ENCODE data around the gene CTNNA1.

Gene CTNNA1

DNA sequence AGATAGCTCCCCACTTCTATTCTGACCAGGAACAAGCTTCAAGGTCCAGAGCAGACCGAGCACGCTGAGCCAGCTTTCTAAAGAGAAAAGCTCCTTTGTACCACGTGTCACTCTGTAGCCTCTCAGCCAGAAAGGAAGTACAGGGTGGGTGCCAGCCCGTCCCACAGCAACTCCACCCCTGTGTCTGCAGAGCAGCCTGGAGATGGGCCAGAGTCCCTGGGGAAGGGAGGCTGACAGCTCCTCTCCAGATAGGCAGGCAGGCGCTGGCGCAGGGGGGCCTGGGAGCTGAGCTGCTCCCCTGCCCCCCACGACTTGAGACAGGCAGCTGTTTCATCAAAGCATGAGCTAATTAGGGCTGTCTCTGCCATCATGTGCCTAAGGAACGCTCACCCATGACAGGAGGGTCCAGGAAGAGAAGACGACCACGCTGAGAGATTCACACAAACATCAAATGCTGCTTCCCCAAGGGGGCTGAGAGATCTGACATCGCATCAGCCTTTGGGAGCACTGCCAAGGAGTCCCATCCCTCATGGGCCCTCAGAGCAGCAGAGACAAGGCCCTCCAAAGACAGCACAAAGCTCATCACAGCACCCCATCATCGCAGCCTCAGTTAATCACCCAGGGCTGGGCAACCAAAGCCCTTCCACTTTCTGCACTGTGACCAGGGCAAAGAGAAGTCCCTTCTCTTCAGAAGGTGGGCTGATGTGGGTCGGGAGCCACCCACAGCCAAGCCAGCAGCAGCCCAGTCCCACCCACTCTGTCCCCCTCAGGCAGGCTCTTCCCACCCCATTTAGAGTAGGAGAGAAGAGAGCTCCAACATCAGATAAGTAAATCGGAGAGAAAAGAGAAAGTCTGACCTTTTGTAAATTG is 200.4 kb downstream of the CTNNA1 start:
- H3K36me3 ChIP-seq (ENCODE audit: control insufficient read depth in 1 of 2, insufficient read depth in 2 of 2, low read length in 2 of 2) = no peaks in the 10 kb centered on the region
- peaks cover 22 to 36% of the 10 kb centered on the region in 2 donors for H3K4me1 ChIP-seq (ENCODE audit: control insufficient read depth in 1 of 2, insufficient read depth in 2 of 2, low read length in 2 of 2)
- peak overlapping the region; percentile 63 for H3K27ac ChIP-seq (ENCODE audit: low read length)
- H3K9me3 ChIP-seq (ENCODE audit: control insufficient read depth in 1 of 2, low read length in 2 of 2) = no peaks in the 10 kb centered on the region
- H3K4me3 ChIP-seq (ENCODE audit: low read depth in 1 of 2, low read length in 2 of 2) = no peak overlapping the region
- H3K27me3 ChIP-seq (ENCODE audit: low read depth, low read length) = no peaks in the 10 kb centered on the region

DNA sequence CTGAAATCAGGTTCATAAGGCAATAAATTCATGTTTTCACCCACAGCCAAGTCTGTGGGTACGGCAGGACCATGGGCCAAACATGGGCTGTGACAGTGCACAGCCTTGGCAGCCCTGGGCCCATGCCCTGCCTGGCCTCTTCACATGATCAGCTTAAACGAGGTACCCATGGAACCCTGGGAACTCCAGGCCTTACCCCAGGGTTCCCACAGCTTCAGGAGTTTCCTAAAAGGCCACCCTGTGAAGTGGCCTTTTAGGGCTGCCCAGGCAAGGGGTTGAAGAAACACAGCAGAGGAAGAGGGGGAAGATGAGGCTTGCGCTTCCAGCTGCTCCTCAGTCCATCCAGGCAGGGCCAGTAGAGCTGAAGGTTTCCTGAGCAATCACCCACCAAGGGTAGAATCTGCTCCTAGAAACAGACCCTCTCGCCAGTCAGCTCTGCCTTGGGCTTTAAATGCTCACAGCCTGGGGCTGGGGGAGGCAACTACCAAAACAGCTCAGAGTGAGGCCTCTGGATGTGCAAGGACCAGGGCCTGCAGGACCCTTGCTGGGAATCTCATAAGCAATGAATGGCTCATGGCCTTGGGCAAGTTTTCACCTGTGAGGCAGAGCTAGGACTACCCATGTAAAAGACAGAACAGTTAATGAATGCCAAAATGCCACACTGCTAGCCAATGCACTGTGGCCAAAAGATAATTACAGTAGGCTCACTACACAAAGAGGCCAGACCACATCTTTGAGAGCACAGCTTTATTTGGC is 201.2 kb downstream of the CTNNA1 start:
- Histone ChIP-seq H3K4me1 (ENCODE audit: control insufficient read depth in 1 of 2, insufficient read depth in 2 of 2, low read length in 2 of 2) (peaks cover 22 to 36% of the 10 kb centered on the region in 2 donors), H3K27me3 (ENCODE audit: low read depth, low read length) (no peaks in the 10 kb centered on the region), H3K4me3 (ENCODE audit: low read depth in 1 of 2, low read length in 2 of 2) (no peak overlapping the region), H3K27ac (ENCODE audit: low read length) (no peak overlapping the region), H3K9me3 (ENCODE audit: control insufficient read depth in 1 of 2, low read length in 2 of 2) (no peaks in the 10 kb centered on the region), H3K36me3 (ENCODE audit: control insufficient read depth in 1 of 2, insufficient read depth in 2 of 2, low read length in 2 of 2) (no peaks in the 10 kb centered on the region)

DNA sequence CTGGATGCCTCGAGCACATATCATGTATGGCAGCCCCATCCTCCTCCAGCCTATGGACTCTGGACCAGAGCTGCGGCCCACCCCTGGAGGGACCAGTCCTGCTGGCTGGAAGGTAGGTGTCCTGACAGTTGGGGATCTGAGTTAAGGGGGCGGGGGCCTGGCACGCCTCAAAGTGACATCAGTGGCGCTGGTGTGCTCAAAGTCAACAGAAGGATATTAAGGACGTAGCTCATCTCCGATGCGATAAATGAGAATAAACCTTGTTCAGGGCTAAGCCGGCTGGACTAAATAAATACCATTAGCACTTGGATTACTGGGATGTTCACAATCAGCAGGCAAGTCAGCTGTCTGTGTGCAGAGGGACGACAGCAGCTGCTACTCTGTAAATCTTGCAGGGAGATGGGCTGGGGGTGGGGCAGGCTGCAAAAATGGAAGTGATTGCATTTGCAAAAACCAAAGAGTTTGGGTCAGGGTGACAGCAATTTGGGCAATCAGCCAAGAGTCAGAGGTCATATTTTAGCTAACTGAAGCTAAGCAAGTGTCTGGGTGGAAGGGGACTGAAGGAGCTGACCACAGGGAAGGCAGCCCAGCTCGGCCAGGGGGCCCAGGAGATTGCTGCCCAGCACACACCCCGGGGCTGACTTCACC is 201.9 kb downstream of the CTNNA1 start:
- Histone ChIP-seq H3K4me1 (ENCODE audit: control insufficient read depth in 1 of 2, insufficient read depth in 2 of 2, low read length in 2 of 2) (peaks cover 22 to 36% of the 10 kb centered on the region in 2 donors), H3K27me3 (ENCODE audit: low read depth, low read length) (no peaks in the 10 kb centered on the region), H3K27ac (ENCODE audit: low read length) (no peak overlapping the region)

DNA sequence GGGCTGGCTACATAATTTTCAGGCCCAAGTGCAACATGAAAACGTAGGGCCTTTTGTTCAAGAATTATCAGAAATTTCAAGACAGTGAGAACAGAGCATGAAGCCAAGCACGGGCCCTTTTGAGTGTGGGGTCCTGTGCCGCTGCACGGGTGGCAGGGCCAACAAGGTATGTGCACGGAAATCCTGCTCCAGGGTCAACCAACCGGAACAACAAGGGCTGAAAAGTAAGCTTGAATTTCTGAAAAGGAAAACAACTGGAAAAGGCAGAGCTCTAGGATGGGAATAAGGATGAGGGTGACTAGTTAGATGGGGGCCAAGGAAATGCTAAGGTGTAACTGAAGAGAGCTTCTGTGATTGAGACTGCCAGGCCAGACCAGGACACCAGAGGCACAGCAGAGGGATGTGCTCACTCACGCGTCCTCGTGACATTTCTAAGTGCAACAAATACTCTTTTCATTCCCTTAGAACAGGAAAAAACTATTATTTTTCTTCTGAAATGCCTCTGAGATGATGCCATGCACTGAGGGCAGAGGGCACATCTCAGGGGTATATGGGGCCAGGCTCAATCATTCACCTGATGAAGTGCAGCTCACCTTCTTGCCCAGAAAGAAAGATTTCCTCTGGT is 202.6 kb downstream of the CTNNA1 start:
- H3K27ac ChIP-seq (ENCODE audit: low read length) = no peak overlapping the region
- H3K4me1 ChIP-seq (ENCODE audit: control insufficient read depth in 1 of 2, insufficient read depth in 2 of 2, low read length in 2 of 2) = peaks cover 22 to 36% of the 10 kb centered on the region in 2 donors
- no peak overlapping the region for H3K4me3 ChIP-seq (ENCODE audit: low read depth in 1 of 2, low read length in 2 of 2)
- H3K27me3 ChIP-seq (ENCODE audit: low read depth, low read length) = no peaks in the 10 kb centered on the region
- no peaks in the 10 kb centered on the region for H3K36me3 ChIP-seq (ENCODE audit: control insufficient read depth in 1 of 2, insufficient read depth in 2 of 2, low read length in 2 of 2)
- no peaks in the 10 kb centered on the region for H3K9me3 ChIP-seq (ENCODE audit: control insufficient read depth in 1 of 2, low read length in 2 of 2)

More for the DNA sequence above, 201.9 kb downstream of the CTNNA1 start:
- Histone ChIP-seq H3K9me3 (ENCODE audit: control insufficient read depth in 1 of 2, low read length in 2 of 2) (no peaks in the 10 kb centered on the region), H3K36me3 (ENCODE audit: control insufficient read depth in 1 of 2, insufficient read depth in 2 of 2, low read length in 2 of 2) (no peaks in the 10 kb centered on the region), H3K4me3 (ENCODE audit: low read depth in 1 of 2, low read length in 2 of 2) (no peak overlapping the region)

DNA sequence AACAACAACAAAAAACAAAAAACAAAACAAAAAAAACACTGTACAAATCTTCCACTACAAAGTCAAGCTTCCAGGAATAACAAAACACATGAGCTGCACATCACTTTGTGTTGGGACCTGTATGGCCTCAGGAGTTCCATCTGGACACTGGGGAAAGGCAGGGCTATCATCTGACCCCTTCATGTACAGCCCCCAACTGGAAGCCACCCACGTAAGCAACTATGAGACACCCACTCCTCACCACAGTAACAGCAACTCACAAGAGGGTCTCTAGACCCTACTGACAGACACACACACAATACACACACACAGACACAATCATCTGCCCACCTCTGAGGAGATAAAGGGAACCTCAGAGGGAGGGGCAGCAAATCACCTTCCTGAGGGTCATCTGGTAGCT is 203.6 kb downstream of the CTNNA1 start:
- Histone ChIP-seq H3K4me1 (ENCODE audit: control insufficient read depth in 1 of 2, insufficient read depth in 2 of 2, low read length in 2 of 2) (peaks cover 22 to 36% of the 10 kb centered on the region in 2 donors), H3K27ac (ENCODE audit: low read length) (no peak overlapping the region)

DNA sequence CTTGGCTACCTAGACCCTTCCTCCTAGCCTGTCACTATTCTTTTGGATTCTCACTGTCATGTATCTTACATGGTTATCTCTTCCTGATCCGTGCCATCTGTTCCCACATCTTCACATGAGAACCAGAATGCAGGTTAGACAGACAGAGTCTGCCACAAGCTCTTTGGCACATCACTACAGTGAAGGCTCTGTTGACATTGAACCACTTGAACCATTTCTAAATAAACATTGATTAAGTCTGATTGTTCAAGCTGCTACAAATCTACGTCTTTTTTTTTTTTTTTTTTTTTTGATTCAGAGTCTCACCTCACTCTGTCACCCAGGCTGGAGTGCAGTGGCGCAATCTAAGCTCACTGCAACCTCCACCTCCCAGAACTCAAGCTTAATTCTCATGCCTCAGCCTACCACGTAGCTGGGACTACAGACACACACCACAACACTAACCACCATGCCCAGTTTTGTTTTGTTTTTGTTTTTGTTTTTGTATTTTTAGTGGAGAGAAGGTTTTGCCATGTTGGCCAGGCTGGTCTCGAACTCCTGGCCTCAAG is 207.0 kb downstream of the CTNNA1 start:
- Histone ChIP-seq H3K27me3 (ENCODE audit: low read depth, low read length) (no peaks in the 10 kb centered on the region), H3K9me3 (ENCODE audit: control insufficient read depth in 1 of 2, low read length in 2 of 2) (no peaks in the 10 kb centered on the region), H3K4me3 (ENCODE audit: low read depth in 1 of 2, low read length in 2 of 2) (no peak overlapping the region), H3K36me3 (ENCODE audit: control insufficient read depth in 1 of 2, insufficient read depth in 2 of 2, low read length in 2 of 2) (no peaks in the 10 kb centered on the region), H3K4me1 (ENCODE audit: control insufficient read depth in 1 of 2, insufficient read depth in 2 of 2, low read length in 2 of 2) (peaks cover 5% of the 10 kb centered on the region in 2 donors), H3K27ac (ENCODE audit: low read length) (no peak overlapping the region)

More for the DNA sequence above, 203.6 kb downstream of the CTNNA1 start:
- no peaks in the 10 kb centered on the region for H3K27me3 ChIP-seq (ENCODE audit: low read depth, low read length)
- no peaks in the 10 kb centered on the region for H3K9me3 ChIP-seq (ENCODE audit: control insufficient read depth in 1 of 2, low read length in 2 of 2)
- H3K4me3 ChIP-seq (ENCODE audit: low read depth in 1 of 2, low read length in 2 of 2) = no peak overlapping the region
- H3K36me3 ChIP-seq (ENCODE audit: control insufficient read depth in 1 of 2, insufficient read depth in 2 of 2, low read length in 2 of 2) = no peaks in the 10 kb centered on the region

DNA sequence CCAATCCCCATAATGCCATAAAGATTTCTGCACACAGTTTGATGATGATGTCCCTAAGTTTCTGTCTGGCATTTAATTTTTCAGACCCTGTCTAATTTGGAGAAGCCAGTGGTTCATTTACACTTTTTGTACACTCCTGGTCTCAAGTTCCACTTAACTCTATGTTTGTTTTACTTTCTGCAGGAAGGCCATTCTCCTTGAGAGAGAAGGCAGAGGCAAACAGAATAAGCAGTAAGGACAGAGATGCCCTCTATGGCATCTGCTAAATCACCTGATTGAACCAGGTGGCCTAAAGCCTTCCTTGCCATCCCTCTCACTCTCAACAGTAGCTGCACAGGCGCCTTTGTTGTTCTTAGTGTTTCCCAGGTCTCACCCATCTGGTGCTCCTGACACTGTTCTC is 208.0 kb downstream of the CTNNA1 start:
- Histone ChIP-seq H3K27ac (ENCODE audit: low read length) (no peak overlapping the region), H3K4me3 (ENCODE audit: low read depth in 1 of 2, low read length in 2 of 2) (no peak overlapping the region), H3K27me3 (ENCODE audit: low read depth, low read length) (no peaks in the 10 kb centered on the region)

DNA sequence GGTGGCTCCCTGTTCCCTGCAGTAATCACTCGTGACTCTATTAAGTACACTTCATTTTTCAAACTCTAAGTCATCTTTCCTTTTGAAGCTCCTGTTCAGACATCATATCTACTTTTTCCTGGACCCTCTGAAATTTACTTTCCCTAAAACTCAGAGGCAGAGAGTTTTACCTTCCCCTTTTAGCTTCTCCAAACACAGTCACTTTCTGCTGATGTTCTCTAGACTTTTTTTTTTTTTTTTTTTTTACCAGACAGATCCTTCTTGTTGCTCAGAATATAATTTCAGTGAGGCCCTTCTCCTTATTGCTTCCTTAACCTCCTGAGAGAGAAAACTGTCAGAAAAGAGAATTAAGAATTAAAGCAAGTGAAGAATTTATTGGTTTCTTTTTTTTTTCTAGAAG is 208.5 kb downstream of the CTNNA1 start:
- Histone ChIP-seq H3K9me3 (ENCODE audit: control insufficient read depth in 1 of 2, low read length in 2 of 2) (no peaks in the 10 kb centered on the region), H3K27me3 (ENCODE audit: low read depth, low read length) (no peaks in the 10 kb centered on the region), H3K36me3 (ENCODE audit: control insufficient read depth in 1 of 2, insufficient read depth in 2 of 2, low read length in 2 of 2) (no peaks in the 10 kb centered on the region), H3K4me1 (ENCODE audit: control insufficient read depth in 1 of 2, insufficient read depth in 2 of 2, low read length in 2 of 2) (no peaks in the 10 kb centered on the region), H3K4me3 (ENCODE audit: low read depth in 1 of 2, low read length in 2 of 2) (no peak overlapping the region), H3K27ac (ENCODE audit: low read length) (no peak overlapping the region)

More for the DNA sequence above, 208.0 kb downstream of the CTNNA1 start:
- no peaks in the 10 kb centered on the region for H3K9me3 ChIP-seq (ENCODE audit: control insufficient read depth in 1 of 2, low read length in 2 of 2)
- H3K4me1 ChIP-seq (ENCODE audit: control insufficient read depth in 1 of 2, insufficient read depth in 2 of 2, low read length in 2 of 2) = no peaks in the 10 kb centered on the region
- H3K36me3 ChIP-seq (ENCODE audit: control insufficient read depth in 1 of 2, insufficient read depth in 2 of 2, low read length in 2 of 2) = no peaks in the 10 kb centered on the region

DNA sequence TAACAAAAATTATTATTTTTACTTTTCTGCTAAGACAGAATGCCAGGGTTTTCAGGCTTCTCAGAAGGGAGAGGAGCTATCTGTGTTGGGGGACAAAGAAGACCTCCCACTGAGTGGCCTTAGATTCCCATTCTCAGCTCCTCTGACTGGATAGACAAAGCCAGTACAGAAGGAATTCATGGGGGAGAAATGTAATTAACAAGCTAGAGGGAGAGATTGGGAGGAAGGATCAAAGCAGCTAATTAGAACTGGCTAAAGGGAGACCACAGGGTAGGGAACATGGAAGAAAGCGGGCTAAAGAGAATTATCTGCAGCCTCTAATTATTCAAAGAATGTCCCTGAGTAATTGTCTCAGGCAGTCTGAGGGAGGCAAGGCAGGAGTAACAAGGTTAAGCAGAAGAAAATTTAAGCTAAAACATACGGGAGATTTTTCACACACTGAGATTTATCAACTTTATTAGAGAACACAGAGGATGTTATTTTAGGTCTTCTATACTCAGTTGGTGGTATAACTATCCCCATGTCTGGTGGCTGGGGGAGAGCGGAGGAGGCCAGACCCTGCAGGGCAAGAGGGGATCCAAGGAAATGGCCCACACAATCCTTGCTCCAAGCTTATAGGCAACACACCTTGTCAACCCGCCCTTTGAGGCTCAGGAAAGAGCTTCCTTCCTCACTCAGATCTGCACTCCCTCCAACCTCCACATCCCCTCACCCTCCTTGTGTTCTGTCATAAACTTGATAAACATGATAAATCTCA is 209.6 kb downstream of the CTNNA1 start:
- no peaks in the 10 kb centered on the region for H3K27me3 ChIP-seq (ENCODE audit: low read depth, low read length)
- H3K4me1 ChIP-seq (ENCODE audit: control insufficient read depth in 1 of 2, insufficient read depth in 2 of 2, low read length in 2 of 2) = no peaks in the 10 kb centered on the region
- H3K27ac ChIP-seq (ENCODE audit: low read length) = no peak overlapping the region

DNA sequence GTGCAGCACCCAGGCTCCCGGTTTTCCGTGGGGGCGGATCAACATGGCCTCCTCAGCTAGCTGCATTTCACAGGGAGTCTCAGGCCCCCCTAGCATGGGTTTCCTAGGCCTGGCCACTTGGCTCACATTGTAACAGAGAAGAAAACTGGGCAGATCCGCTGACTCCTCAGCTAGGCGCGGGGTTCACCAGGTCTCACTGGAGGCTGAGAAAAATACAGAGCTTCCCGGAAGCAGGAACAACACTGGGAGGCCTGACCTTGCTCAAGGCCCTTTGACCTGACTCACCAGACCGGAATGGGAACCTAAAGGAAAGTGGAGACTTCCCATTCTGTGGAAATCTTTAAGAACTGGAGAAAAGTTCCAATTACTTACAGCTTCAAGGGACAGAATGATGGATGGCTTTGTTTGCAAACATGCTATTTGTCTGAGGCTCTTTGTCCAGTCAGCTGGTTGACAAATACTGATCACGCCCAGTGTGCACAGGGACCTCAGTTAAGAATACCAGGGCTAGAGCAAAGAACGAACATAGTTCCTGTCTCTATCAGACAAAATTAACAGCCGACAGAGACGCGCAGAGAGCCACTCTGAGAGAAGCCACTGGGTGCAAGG is 210.6 kb downstream of the CTNNA1 start:
- Histone ChIP-seq H3K4me1 (ENCODE audit: control insufficient read depth in 1 of 2, insufficient read depth in 2 of 2, low read length in 2 of 2) (no peaks in the 10 kb centered on the region), H3K9me3 (ENCODE audit: control insufficient read depth in 1 of 2, low read length in 2 of 2) (no peaks in the 10 kb centered on the region), H3K27ac (ENCODE audit: low read length) (no peak overlapping the region), H3K27me3 (ENCODE audit: low read depth, low read length) (no peaks in the 10 kb centered on the region), H3K36me3 (ENCODE audit: control insufficient read depth in 1 of 2, insufficient read depth in 2 of 2, low read length in 2 of 2) (no peaks in the 10 kb centered on the region), H3K4me3 (ENCODE audit: low read depth in 1 of 2, low read length in 2 of 2) (no peak overlapping the region)

More for the DNA sequence above, 209.6 kb downstream of the CTNNA1 start:
- no peak overlapping the region for H3K4me3 ChIP-seq (ENCODE audit: low read depth in 1 of 2, low read length in 2 of 2)
- no peaks in the 10 kb centered on the region for H3K9me3 ChIP-seq (ENCODE audit: control insufficient read depth in 1 of 2, low read length in 2 of 2)
- no peaks in the 10 kb centered on the region for H3K36me3 ChIP-seq (ENCODE audit: control insufficient read depth in 1 of 2, insufficient read depth in 2 of 2, low read length in 2 of 2)

All from muscle layer of duodenum (tissue), 2 donors.